SK-N-MC (cell line): ENCODE data around the gene HNRNPC.

Source experiments
- DNase-seq: peaks from one replicate; pipeline ENCODE4 v3.0.0-alpha.2; 2011; ENCODE audit warnings: low read depth, low spot score
- H3K27ac ChIP-seq: fragments of 200-600 bp; sonication (generic); 2 replicates; pipeline ENCODE4 v1.5.1; 2016; ENCODE audit warnings: mixed run types
- H3K36me3 ChIP-seq: fragments of 200-600 bp; sonication (generic); 2 replicates; pipeline ENCODE4 v1.6.1; 2017; ENCODE audit warnings: antibody characterized with exemption, low read length, mixed read lengths; ENCODE audit not compliant: insufficient read depth
- H3K4me3 ChIP-seq: fragments of 200-600 bp; sonication (generic); 2 replicates; pipeline ENCODE4 v1.5.1; 2016
- H3K9ac ChIP-seq: fragments of 200-600 bp; sonication (generic); 2 replicates; pipeline ENCODE4 v1.8.0; 2017; ENCODE audit warnings: mixed run types, mixed read lengths; ENCODE audit not compliant: insufficient read length
- H3K9me3 ChIP-seq: fragments of 200-600 bp; sonication (generic); 2 replicates; pipeline ENCODE4 v1.6.1; 2017; ENCODE audit warnings: low read depth, mild to moderate bottlenecking, antibody characterized with exemption, low read length, moderate library complexity, mixed read lengths
- EZH2 ChIP-seq: fragments of 200-600 bp; sonication (generic); IDR thresholded peaks from one replicate; pipeline ENCODE4 v1.6.1; 2017; ENCODE audit warnings: antibody characterized with exemption
- FOXP2 ChIP-seq: optimal IDR thresholded peaks from 2 replicates; pipeline ENCODE3; 2011; ENCODE audit warnings: mild to moderate bottlenecking, moderate library complexity; ENCODE audit not compliant: insufficient read depth; ENCODE audit errors: extremely low read length, control extremely low read depth
- POLR2AphosphoS5 ChIP-seq: IDR thresholded peaks from 2 replicates; pipeline ENCODE4 v1.6.1; 2012; ENCODE audit warnings: mild to moderate bottlenecking, low read depth, low read length, borderline replicate concordance

Gene HNRNPC

DNA sequence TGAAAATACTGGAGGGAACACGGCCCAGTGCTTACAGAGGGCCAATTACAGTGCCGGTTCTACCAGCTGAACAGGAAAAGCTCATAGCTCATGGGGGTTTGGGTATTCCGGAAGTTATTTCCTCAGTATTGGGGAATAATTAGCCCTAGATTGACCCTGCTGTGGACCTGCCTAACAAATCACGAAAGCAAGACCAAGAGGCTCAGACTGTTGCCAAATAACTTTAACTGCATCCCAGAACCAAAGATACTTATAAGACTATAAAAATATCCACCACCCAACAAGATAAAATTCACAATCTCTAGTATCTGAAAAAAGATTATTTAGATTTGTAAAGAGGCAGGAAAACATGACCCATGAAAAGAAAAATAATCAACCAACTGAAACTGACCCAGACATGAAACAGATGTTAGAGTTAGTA lies 105.4 kb downstream of the HNRNPC start:
- H3K27ac ChIP-seq: no peak overlapping the region
- TF ChIP-seq POLR2AphosphoS5: no peak
- no peak for TF ChIP-seq FOXP2
- TF ChIP-seq EZH2: no peak
- H3K4me3 ChIP-seq: no peak overlapping the region
- no peak for DNase-seq
- no peaks in the 10 kb centered on the region for H3K36me3 ChIP-seq
- H3K9ac ChIP-seq: no peak overlapping the region
- H3K9me3 ChIP-seq: no peaks in the 10 kb centered on the region

- Histone ChIP-seq H3K4me3 (no peak overlapping the region), H3K9me3 (no peaks in the 10 kb centered on the region), H3K9ac (no peak overlapping the region), H3K27ac (no peak overlapping the region), H3K36me3 (no peaks in the 10 kb centered on the region)
- TF ChIP-seq FOXP2: no peak
- no peak for TF ChIP-seq EZH2
- no peak for TF ChIP-seq POLR2AphosphoS5
- no peak for DNase-seq
These were observed 107.2 kb downstream of the HNRNPC start for GRCh38 chr14:21162081-21162480.

GRCh38 chr14:21160061-21160610 lies 109.1 kb downstream of the HNRNPC start:
- Histone ChIP-seq H3K4me3 (no peak overlapping the region), H3K27ac (no peak overlapping the region), H3K36me3 (no peaks in the 10 kb centered on the region), H3K9ac (no peak overlapping the region), H3K9me3 (no peaks in the 10 kb centered on the region)
- no peak for TF ChIP-seq FOXP2
- no peak for DNase-seq
